Fibroblast of lung (primary cell): ENCODE results near the gene PABPC1L. TPM values are rescaled to one million over a fixed set of nuclear protein-coding genes. Genes with fewer than 3 reads are reported as not detected.

ENCODE experiments used
- DNase-seq, 2 donors: peaks; one replicate each; pipeline versions ENCODE4 v3.0.0 to v3.0.0-alpha.2; 2010; ENCODE audit warnings: low read depth in 2 of 2
- H2AFZ ChIP-seq: 2 replicates; pipeline ENCODE4 v1.5.1; 2012; ENCODE audit warnings: low read length, control low read depth, inconsistent platforms
- H3K27ac ChIP-seq: 2 replicates; pipeline ENCODE4 v1.5.1; 2011; ENCODE audit warnings: low read length, control low read depth; ENCODE audit not compliant: insufficient read depth
- H3K27me3 ChIP-seq: 2 replicates; pipeline ENCODE4 v1.5.1; 2011; ENCODE audit warnings: mild to moderate bottlenecking, low read length; ENCODE audit not compliant: control insufficient read depth, insufficient read depth
- H3K36me3 ChIP-seq: 2 replicates; pipeline ENCODE4 v1.5.1; 2011; ENCODE audit warnings: low read length; ENCODE audit not compliant: control insufficient read depth, insufficient read depth
- H3K4me1 ChIP-seq: 2 replicates; pipeline ENCODE4 v1.5.1; 2011; ENCODE audit warnings: low read length; ENCODE audit not compliant: control insufficient read depth, insufficient read depth; ENCODE audit errors: extremely low read depth
- H3K4me2 ChIP-seq: 2 replicates; pipeline ENCODE4 v1.5.1; 2011; ENCODE audit warnings: low read length, control low read depth; ENCODE audit not compliant: insufficient read depth; ENCODE audit errors: extremely low read depth
- H3K4me3 ChIP-seq, 4 experiments: fragments of 200-600 bp in 1 of 4; sonication (generic) in 1 of 4; replicated peaks in 1 of 4; 2 replicates each; pipeline ENCODE4 v1.5.1; 2011 to 2016; ENCODE audit warnings: low read length in 4 of 4, low read depth in 3 of 4, mild to moderate bottlenecking in 3 of 4, control low read depth in 2 of 4, inconsistent platforms in 1 of 4, mixed read lengths in 1 of 4; ENCODE audit not compliant: insufficient read depth in 1 of 4; ENCODE audit errors: control extremely low read depth in 1 of 4
- H3K79me2 ChIP-seq: 2 replicates; pipeline ENCODE4 v1.5.1; 2012; ENCODE audit warnings: mild to moderate bottlenecking, low read length, inconsistent platforms; ENCODE audit not compliant: control insufficient read depth, insufficient read depth
- H3K9ac ChIP-seq: 2 replicates; pipeline ENCODE4 v1.5.1; 2011; ENCODE audit warnings: mild to moderate bottlenecking, low read length, control low read depth; ENCODE audit not compliant: insufficient read depth
- H3K9me3 ChIP-seq: 2 replicates; pipeline ENCODE4 v1.5.1; 2012; ENCODE audit warnings: low read depth, low read length; ENCODE audit not compliant: control insufficient read depth, insufficient read depth
- H4K20me1 ChIP-seq: 2 replicates; pipeline ENCODE4 v1.5.1; 2011; ENCODE audit warnings: low read length; ENCODE audit not compliant: control insufficient read depth, insufficient read depth; ENCODE audit errors: extremely low read depth
- CTCF ChIP-seq, 2 donors: IDR thresholded peaks in 1 of 2; conservative IDR thresholded peaks in 1 of 2; 1 replicate in 1 of 2; 2 replicates in 1 of 2; pipeline ENCODE4 v1.5.1; 2011 to 2012; ENCODE audit warnings: low read length in 2 of 2, control low read depth in 1 of 2, inconsistent platforms in 1 of 2, low read depth in 1 of 2, mild to moderate bottlenecking in 1 of 2
- EZH2 ChIP-seq: IDR thresholded peaks from 2 replicates; pipeline ENCODE4 v1.5.1; 2012; ENCODE audit warnings: low read length, control low read depth, mild to moderate bottlenecking; ENCODE audit errors: missing control alignments
- polyA plus RNA-seq, 2 donors: library from polyadenylated mRNA; depleted of rRNA in 1 of 2; stranded (reverse) in 1 of 2; unstranded in 1 of 2; fragments of >200 nt; gene quantifications; 2 replicates each; pipeline ENCODE4 v1.2.1, GENCODE V29; 2011 to 2012; ENCODE audit warnings: missing spikeins in 1 of 2
- total RNA-seq: library from RNA; depleted of rRNA; stranded (reverse); fragments of >200 nt; gene quantifications from 2 replicates; pipeline ENCODE4 v1.2.1, GENCODE V29; 2014

PABPC1L gene
- total and polyA plus RNA-seq, 2 donors (not counting 1 experiment from before 2014, with no cell fraction given), result 11.6 to 11.9 TPM

GRCh38 chr20:44936510-44936909 lies 26.6 kb downstream of the PABPC1L start:
- H4K20me1 ChIP-seq, result no peaks in the 10 kb centered on the region
- no peak overlapping the region for H3K4me3 ChIP-seq
- TF ChIP-seq CTCF (conservative IDR thresholded peaks at IDR 0.05 in 1 of 2, IDR thresholded peaks at IDR 0.05 in 1 of 2; ENCODE audit: low read depth in 1 of 2, low read length in 2 of 2) (no peak), EZH2 (no peak)
- H3K9me3 ChIP-seq, result no peaks in the 10 kb centered on the region
- H3K36me3 ChIP-seq, result peaks cover 9% of the 10 kb centered on the region
- no peaks in the 10 kb centered on the region for H3K79me2 ChIP-seq
- H3K4me1 ChIP-seq, result no peaks in the 10 kb centered on the region
- H3K9ac ChIP-seq, result no peak overlapping the region
- no peak overlapping the region for H3K4me2 ChIP-seq
- no peaks in the 10 kb centered on the region for H3K27me3 ChIP-seq
- no peak overlapping the region for H3K27ac ChIP-seq
- H2AFZ ChIP-seq, result no peak overlapping the region
- DNase-seq, result no peak

GRCh38 chr20:44938637-44939036 lies 28.8 kb downstream of the PABPC1L start:
- peaks cover 19% of the 10 kb centered on the region for H3K36me3 ChIP-seq
- H3K9me3 ChIP-seq, result no peaks in the 10 kb centered on the region
- H3K27ac ChIP-seq, result no peak overlapping the region
- no peak overlapping the region for H2AFZ ChIP-seq
- H3K27me3 ChIP-seq, result no peaks in the 10 kb centered on the region
- H3K4me1 ChIP-seq, result no peaks in the 10 kb centered on the region
- no peak overlapping the region for H3K9ac ChIP-seq
- H4K20me1 ChIP-seq, result no peaks in the 10 kb centered on the region
- H3K4me2 ChIP-seq, result no peak overlapping the region
- H3K4me3 ChIP-seq, result no peak overlapping the region
- H3K79me2 ChIP-seq, result no peaks in the 10 kb centered on the region
- TF ChIP-seq EZH2, result no peak
- TF ChIP-seq CTCF (conservative IDR thresholded peaks at IDR 0.05 in 1 of 2, IDR thresholded peaks at IDR 0.05 in 1 of 2; ENCODE audit: low read depth in 1 of 2, low read length in 2 of 2), result no peak
- no peak for DNase-seq

- Histone ChIP-seq H3K79me2 (no peaks in the 10 kb centered on the region), H3K9ac (no peak overlapping the region), H3K36me3 (peaks cover 19% of the 10 kb centered on the region), H3K27me3 (no peaks in the 10 kb centered on the region), H3K9me3 (no peaks in the 10 kb centered on the region), H3K4me1 (no peaks in the 10 kb centered on the region), H4K20me1 (no peaks in the 10 kb centered on the region), H2AFZ (no peak overlapping the region), H3K4me2 (no peak overlapping the region), H3K27ac (no peak overlapping the region), H3K4me3 (no peak overlapping the region)
- no peak for DNase-seq
- TF ChIP-seq EZH2, result no peak
- no peak for TF ChIP-seq CTCF (conservative IDR thresholded peaks at IDR 0.05 in 1 of 2, IDR thresholded peaks at IDR 0.05 in 1 of 2; ENCODE audit: low read depth in 1 of 2, low read length in 2 of 2)
Observed at GRCh38 chr20:44941120-44941691, 31.3 kb downstream of the PABPC1L start.
